Dermis microvascular lymphatic vessel endothelial cell (primary cell): ENCODE results near the gene TRIM29. TPM values are rescaled to one million over a fixed set of nuclear protein-coding genes. Genes with fewer than 3 reads are reported as not detected.

Source experiments
- DNase-seq, 2 donors: peaks; one replicate each; pipeline versions ENCODE4 v3.0.0 to v3.0.0-alpha.2; 2010; ENCODE audit warnings: low read depth in 2 of 2
- total RNA-seq: library from RNA; depleted of rRNA; stranded (reverse); fragments of >200 nt; gene quantifications from 2 replicates; pipeline ENCODE4 v1.2.1, GENCODE V29; 2014

The TRIM29 gene
- total RNA-seq, 1 donor from 2014 or later = not detected

- no peak for DNase-seq
Observed at GRCh38 chr11:120139316-120140069, 1.6 kb upstream of the TRIM29 start.

GRCh38 chr11:120137187-120137610 lies 714 bp downstream of the TRIM29 start:
- DNase-seq = no peak

- no peak for DNase-seq
Observed at GRCh38 chr11:120136356-120136755, 1.6 kb downstream of the TRIM29 start.

- DNase-seq = no peak
Observed at GRCh38 chr11:120135838-120136237, 2.1 kb downstream of the TRIM29 start.

- no peak for DNase-seq
Observed at GRCh38 chr11:120134931-120135228, 3.0 kb downstream of the TRIM29 start.

- no peak for DNase-seq
Observed at GRCh38 chr11:120134106-120134930, 3.6 kb downstream of the TRIM29 start.

GRCh38 chr11:120133216-120134105 lies 4.5 kb downstream of the TRIM29 start:
- DNase-seq = no peak

GRCh38 chr11:120132645-120133185 lies 5.2 kb downstream of the TRIM29 start:
- DNase-seq = no peak

- no peak for DNase-seq
Observed at GRCh38 chr11:120131941-120132644, 5.8 kb downstream of the TRIM29 start.

- DNase-seq = no peak
Observed at GRCh38 chr11:120130991-120131760, 6.7 kb downstream of the TRIM29 start.

GRCh38 chr11:120130176-120130980 lies 7.5 kb downstream of the TRIM29 start:
- no peak for DNase-seq

GRCh38 chr11:120129570-120129969 lies 8.3 kb downstream of the TRIM29 start:
- no peak for DNase-seq

GRCh38 chr11:120128392-120129119 lies 9.4 kb downstream of the TRIM29 start:
- DNase-seq = peak in 1 of 2 donors; percentile 14

- DNase-seq = no peak
Observed at GRCh38 chr11:120127236-120127635, 10.7 kb downstream of the TRIM29 start.

- DNase-seq = no peak
Observed at GRCh38 chr11:120126620-120127019, 11.3 kb downstream of the TRIM29 start.

- DNase-seq = no peak
Observed at GRCh38 chr11:120125509-120125908, 12.4 kb downstream of the TRIM29 start.

- no peak for DNase-seq
Observed at GRCh38 chr11:120125024-120125423, 12.9 kb downstream of the TRIM29 start.

GRCh38 chr11:120124355-120124754 lies 13.6 kb downstream of the TRIM29 start:
- no peak for DNase-seq

- no peak for DNase-seq
Observed at GRCh38 chr11:120123946-120124345, 14.0 kb downstream of the TRIM29 start.
